Muscle of leg (tissue), 11 donors: ENCODE data around the gene TRIP4. TPM values are rescaled to one million over a fixed set of nuclear protein-coding genes. Genes with fewer than 3 reads are reported as not detected.
A peak's percentile ranks its signal among the peaks of the same experiment; 100 is the strongest.
"Not testable (repeated sequence)": the region's sequence is repeated elsewhere in the genome, so short reads cannot be mapped to it uniquely, and the experiment has no call there.

Source experiments
- DNase-seq: peaks from one replicate; pipeline ENCODE4 v3.0.0; 2013
- H3K27ac ChIP-seq: one replicate; pipeline ENCODE4 v1.5.1; 2013; ENCODE audit warnings: mild to moderate bottlenecking, low read length, control low read depth
- H3K27me3 ChIP-seq: one replicate; pipeline ENCODE4 v1.6.1; 2013; ENCODE audit warnings: low read length; ENCODE audit not compliant: control insufficient read depth, insufficient read depth
- H3K36me3 ChIP-seq: one replicate; pipeline ENCODE4 v1.6.1; 2013; ENCODE audit warnings: low read length; ENCODE audit not compliant: control insufficient read depth, insufficient read depth
- H3K4me1 ChIP-seq: one replicate; pipeline ENCODE4 v1.6.1; 2013; ENCODE audit warnings: low read length; ENCODE audit not compliant: control insufficient read depth, insufficient read depth
- H3K4me3 ChIP-seq: one replicate; pipeline ENCODE4 v1.5.1; 2013; ENCODE audit warnings: low read length, control low read depth
- H3K9me3 ChIP-seq: replicated peaks from 2 replicates; pipeline ENCODE4 v1.6.1; 2013; ENCODE audit warnings: low read depth, low read length; ENCODE audit not compliant: control insufficient read depth
- WGBS: methylation state at CpG from one replicate; pipeline ENCODE4 v1.1.5; 2013; ENCODE audit warnings: missing lambda C conversion rate; ENCODE audit not compliant: insufficient coverage; 5-methylcytosine and 5-hydroxymethylcytosine counted together
- polyA plus RNA-seq, 8 donors: library from polyadenylated mRNA; unstranded; fragments of 120-200 nt; gene quantifications; one replicate each; pipeline versions ENCODE4 v1.2.1 to v1.2.3, GENCODE V29; 2013; ENCODE audit warnings: inconsistent platforms in 1 of 8, low replicate concordance in 1 of 8; ENCODE audit not compliant: insufficient read length in 8 of 8, insufficient read depth in 1 of 8
- total RNA-seq: library from RNA; stranded (reverse); fragments of 120-200 nt; gene quantifications from one replicate; pipeline ENCODE4 v1.2.4, GENCODE V29; 2013

Gene TRIP4
- total and polyA plus RNA-seq, 9 donors, result 15.8 to 28.0 (median 26.8) TPM

DNA sequence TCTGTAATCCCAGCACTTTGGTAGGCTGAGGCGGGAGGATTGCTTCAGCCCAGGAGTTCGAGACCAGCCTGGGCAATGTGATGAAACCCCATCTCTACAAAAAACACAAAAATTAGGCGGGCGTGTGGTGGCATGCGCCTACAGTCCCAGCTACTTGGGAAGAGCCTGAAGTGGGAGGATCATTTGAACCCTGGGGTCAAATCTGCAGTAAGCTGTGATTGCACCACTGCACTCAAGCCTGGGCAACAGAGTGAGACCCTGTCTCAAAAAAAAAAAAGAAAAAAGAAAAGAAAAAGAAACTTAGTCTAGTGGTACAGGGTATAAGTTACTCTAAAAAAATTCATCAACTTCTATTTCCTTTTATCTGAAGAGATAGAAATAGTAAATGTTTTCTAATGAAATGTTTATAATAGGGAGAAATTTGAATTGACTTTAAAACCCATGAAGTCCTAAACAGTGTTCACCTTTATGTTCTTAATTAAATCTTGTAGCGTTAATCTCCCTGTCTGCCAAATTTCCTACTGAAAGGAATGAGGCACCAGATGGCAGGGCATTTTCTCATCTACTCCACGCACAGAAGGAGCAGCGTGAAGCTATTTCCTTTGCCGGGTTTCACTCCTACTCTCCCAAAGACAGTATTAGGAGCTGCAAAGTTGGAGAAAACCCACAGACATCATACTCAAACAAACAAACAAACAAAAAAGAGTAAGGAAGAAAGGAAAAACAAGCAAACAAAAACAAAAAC is 8.2 kb upstream of the TRIP4 start:
- peak overlapping the region; percentile 20 for H3K27ac ChIP-seq
- H3K27me3 ChIP-seq, result no peaks in the 10 kb centered on the region
- peaks cover 17% of the 10 kb centered on the region for H3K4me1 ChIP-seq
- DNase-seq, result no peak
- peak overlapping the region; percentile 10 for H3K4me3 ChIP-seq
- no peaks in the 10 kb centered on the region for H3K36me3 ChIP-seq
- no peaks in the 10 kb centered on the region for H3K9me3 ChIP-seq
- WGBS, result no CpG with 5 or more reads among the region's 9 CpGs

- H3K36me3 ChIP-seq, H3K27me3 ChIP-seq, DNase-seq, H3K9me3 ChIP-seq, H3K27ac ChIP-seq: not testable (repeated sequence)
- peak overlapping the region; percentile 66 for H3K4me3 ChIP-seq
- H3K4me1 ChIP-seq, result peaks cover 17% of the 10 kb centered on the region
- WGBS, result 83% methylated on average over 4 of the region's 11 CpGs
These were observed 7.3 kb upstream of the TRIP4 start for GRCh38 chr15:64380130-64380870.

DNA sequence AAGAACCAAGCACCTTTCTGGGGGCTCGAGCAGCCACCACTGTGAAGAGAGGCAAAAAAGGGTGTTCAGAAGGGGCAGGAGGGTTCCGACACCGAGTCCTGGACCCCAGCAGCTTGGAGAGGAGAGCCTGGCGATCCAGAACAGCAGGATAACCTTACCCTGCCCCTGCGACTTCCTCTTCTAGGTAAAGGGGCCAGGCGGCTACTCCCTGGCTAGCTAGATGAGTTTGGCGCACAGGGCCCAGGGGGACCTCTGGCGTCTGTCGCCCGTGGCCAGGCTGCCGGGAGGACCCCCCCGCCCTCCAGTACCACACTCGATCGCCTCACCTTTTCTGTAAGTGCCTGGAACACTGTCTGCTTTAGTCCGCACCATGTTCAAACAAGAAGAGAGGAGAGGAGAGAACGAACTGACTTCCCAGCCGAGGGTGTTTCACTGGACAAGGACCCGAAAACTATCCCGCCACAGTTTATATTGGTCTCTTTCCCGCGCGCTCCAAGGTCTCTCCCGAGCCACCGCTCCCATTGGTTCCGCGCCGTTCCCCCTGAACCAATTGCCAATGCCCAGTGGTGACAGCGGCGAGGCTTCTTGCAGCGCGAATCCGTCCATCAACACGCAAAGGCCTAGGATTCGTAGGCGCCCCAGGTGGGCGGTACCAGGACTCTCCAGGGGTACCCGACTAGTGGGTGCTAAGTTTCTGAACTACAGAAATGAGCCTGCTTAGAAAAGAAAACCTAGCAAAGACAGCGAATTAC is 6.5 kb upstream of the TRIP4 start, which contains the start of gene PCLAF:
TSS of gene PCLAF (minus strand) at position 442 of the 752 bp plus-strand sequence. CDS start at position 372, 70 bp downstream.
- no peaks in the 10 kb centered on the region for H3K27me3 ChIP-seq
- 0% methylated on average over 23 of the region's 38 CpGs for WGBS
- DNase-seq, result peak; percentile 99
- peak within 1 kb of the TSS; percentile 66 for H3K4me3 ChIP-seq
- H3K36me3 ChIP-seq, result no peaks in the 10 kb centered on the region
- H3K9me3 ChIP-seq, result no peaks in the 10 kb centered on the region
- peak within 1 kb of the TSS; percentile 54 for H3K27ac ChIP-seq
- peaks cover 17% of the 10 kb centered on the region for H3K4me1 ChIP-seq

DNA sequence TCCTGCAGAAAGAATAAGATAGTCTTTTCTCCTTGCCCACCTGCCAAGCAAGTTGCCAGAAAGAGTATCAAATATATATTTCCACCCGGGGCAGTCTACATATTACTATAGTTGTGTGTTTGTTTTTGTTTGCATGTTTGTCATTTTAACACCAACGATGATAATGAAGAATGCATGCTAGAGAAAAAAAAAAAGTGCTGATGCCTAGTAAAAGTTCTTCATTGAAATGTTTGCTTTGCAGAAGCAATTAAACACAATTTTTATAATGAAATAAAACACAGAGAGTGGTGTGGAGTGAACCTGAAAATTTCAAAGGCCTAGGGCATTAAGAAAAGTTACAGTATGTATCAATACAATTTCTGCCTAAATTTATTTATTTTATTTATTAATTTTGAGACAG is 3.9 kb upstream of the TRIP4 start:
- Histone ChIP-seq H3K4me1 (peaks cover 17% of the 10 kb centered on the region), H3K4me3 (no peak overlapping the region), H3K9me3 (no peaks in the 10 kb centered on the region), H3K27me3 (no peaks in the 10 kb centered on the region), H3K36me3 (no peaks in the 10 kb centered on the region), H3K27ac (no peak overlapping the region)
- no CpG with 5 or more reads among the region's 2 CpGs for WGBS
- DNase-seq, result no peak

DNA sequence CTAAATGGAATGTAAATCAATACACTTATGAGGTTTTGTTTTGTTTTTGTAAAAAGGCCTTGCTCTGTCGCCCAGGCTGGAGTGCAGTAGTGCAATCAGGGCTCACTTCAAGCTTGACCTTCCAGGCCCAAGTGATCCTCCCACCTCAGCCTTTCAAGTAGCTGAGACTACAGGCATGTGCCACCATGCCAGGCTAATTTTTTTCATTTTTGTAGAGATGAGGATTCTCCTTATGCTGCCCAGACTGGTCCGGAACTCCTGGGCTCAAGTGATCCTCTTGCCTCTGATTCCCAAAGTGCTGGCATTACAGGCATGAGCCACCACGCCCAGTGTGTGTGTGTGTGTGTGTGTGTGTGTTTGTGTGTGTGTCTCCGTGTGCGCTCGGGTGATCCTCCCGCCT is 1.3 kb upstream of the TRIP4 start:
- no peak for DNase-seq
- no peaks in the 10 kb centered on the region for H3K36me3 ChIP-seq
- no CpG with 5 or more reads among the region's 7 CpGs for WGBS
- H3K4me1 ChIP-seq, result peaks cover 9% of the 10 kb centered on the region
- H3K9me3 ChIP-seq, result no peaks in the 10 kb centered on the region
- no peak overlapping the region for H3K27ac ChIP-seq
- H3K4me3 ChIP-seq, result no peak overlapping the region
- H3K27me3 ChIP-seq, result no peaks in the 10 kb centered on the region

DNA sequence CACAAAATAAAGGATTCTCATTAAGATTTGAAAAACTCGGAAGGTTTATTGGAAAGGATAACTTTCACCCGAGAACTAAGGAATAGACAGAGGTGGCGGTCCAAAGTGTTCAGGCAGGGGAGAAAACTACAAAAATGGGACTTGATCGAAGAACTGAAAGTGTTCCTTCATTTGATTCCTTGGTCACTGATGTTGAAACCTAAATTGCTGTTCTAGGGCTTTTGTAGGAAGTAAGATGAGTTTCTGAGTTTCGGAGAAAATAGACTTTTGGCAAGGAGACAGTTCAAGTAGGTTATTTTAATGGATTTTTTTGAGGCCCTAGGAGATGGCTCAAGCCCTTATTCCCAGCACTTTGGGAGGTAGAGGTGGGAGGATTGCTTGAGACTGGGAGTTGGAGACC is 1.4 kb downstream of the TRIP4 start:
- no peak overlapping the region for H3K27ac ChIP-seq
- peaks cover 7% of the 10 kb centered on the region for H3K4me1 ChIP-seq
- WGBS, result 83% methylated on average over 5 of the region's 5 CpGs
- H3K9me3 ChIP-seq, result no peaks in the 10 kb centered on the region
- no peaks in the 10 kb centered on the region for H3K36me3 ChIP-seq
- no peaks in the 10 kb centered on the region for H3K27me3 ChIP-seq
- no peak for DNase-seq
- no peak overlapping the region for H3K4me3 ChIP-seq

GRCh38 chr15:64392471-64392870 is 4.8 kb downstream of the TRIP4 start:
- WGBS, result 88% methylated on average over 1 of the region's 3 CpGs
- not testable (repeated sequence) for H3K4me3 ChIP-seq, H3K27me3 ChIP-seq, DNase-seq, H3K27ac ChIP-seq, H3K36me3 ChIP-seq, H3K9me3 ChIP-seq, H3K4me1 ChIP-seq

DNA sequence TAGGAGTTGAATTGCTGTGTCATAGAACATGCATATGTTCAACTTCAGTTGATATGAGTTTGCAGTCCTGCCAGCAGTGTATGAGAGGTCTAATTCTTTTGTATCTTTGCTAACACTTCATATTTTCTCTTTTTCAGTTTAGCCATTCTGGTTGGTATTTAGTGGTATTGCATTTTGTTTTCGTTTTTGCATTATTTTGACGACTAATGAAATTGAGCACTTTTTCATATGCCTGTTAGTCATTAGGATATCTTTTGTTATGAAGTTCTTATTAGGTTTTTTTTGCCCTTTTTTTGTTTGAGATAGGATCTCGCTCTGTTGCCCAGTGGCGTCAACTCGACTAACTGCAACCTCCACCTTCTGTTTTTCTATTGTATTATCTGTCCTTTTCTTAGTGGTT is 9.2 kb downstream of the TRIP4 start:
- WGBS, result no CpG with 5 or more reads among the region's 5 CpGs
- Histone ChIP-seq H3K9me3 (no peaks in the 10 kb centered on the region), H3K36me3 (peaks cover 41% of the 10 kb centered on the region), H3K27me3 (no peaks in the 10 kb centered on the region), H3K4me1 (no peaks in the 10 kb centered on the region), H3K27ac (no peak overlapping the region), H3K4me3 (no peak overlapping the region)
- DNase-seq, result no peak

DNA sequence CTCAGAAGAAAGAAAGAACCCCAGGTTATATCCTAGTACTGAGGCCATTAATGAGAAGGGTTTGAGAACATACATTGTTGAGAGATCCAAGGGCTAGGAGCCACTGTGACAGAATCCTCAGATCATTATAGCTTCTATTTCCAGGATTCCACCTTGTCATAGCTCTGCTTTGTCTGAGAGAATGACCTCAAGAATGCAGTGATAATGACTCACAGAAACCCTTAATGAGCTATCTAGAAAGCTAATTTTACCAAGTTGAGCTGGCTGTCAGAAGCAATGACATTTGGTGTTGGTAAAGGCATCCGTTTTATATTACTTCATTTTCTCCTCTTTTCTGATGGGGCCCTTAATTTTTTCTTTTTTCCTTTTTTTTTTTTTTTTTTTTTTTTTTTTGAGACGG is 10.9 kb downstream of the TRIP4 start:
- Histone ChIP-seq H3K4me1 (no peaks in the 10 kb centered on the region), H3K36me3 (peaks cover 45% of the 10 kb centered on the region), H3K4me3 (no peak overlapping the region), H3K9me3 (no peaks in the 10 kb centered on the region), H3K27ac (no peak overlapping the region), H3K27me3 (no peaks in the 10 kb centered on the region)
- no peak for DNase-seq
- no CpG with 5 or more reads among the region's 2 CpGs for WGBS

GRCh38 chr15:64400583-64400982 is 12.9 kb downstream of the TRIP4 start:
- Histone ChIP-seq H3K27ac (no peak overlapping the region), H3K9me3 (no peaks in the 10 kb centered on the region), H3K4me3 (no peak overlapping the region), H3K27me3 (no peaks in the 10 kb centered on the region), H3K36me3 (peaks cover 57% of the 10 kb centered on the region), H3K4me1 (no peaks in the 10 kb centered on the region)
- DNase-seq, result no peak
- WGBS, result no CpG with 5 or more reads among the region's 2 CpGs
